ENCODE measurements around the gene IL1RAPL2.
A peak's percentile ranks its signal among the peaks of the same experiment; 100 is the strongest.

GRCh38 chrX:104922206-104922621 is 356.2 kb downstream of the IL1RAPL2 start:
- no peak for TF ChIP-seq EZH2phosphoT487 (IDR thresholded peaks at IDR 0.05; ENCODE audit: low read depth)
- TF ChIP-seq, protein P1, sequence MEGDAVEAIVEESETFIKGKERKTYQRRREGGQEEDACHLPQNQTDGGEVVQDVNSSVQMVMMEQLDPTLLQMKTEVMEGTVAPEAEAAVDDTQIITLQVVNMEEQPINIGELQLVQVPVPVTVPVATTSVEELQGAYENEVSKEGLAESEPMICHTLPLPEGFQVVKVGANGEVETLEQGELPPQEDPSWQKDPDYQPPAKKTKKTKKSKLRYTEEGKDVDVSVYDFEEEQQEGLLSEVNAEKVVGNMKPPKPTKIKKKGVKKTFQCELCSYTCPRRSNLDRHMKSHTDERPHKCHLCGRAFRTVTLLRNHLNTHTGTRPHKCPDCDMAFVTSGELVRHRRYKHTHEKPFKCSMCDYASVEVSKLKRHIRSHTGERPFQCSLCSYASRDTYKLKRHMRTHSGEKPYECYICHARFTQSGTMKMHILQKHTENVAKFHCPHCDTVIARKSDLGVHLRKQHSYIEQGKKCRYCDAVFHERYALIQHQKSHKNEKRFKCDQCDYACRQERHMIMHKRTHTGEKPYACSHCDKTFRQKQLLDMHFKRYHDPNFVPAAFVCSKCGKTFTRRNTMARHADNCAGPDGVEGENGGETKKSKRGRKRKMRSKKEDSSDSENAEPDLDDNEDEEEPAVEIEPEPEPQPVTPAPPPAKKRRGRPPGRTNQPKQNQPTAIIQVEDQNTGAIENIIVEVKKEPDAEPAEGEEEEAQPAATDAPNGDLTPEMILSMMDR (IDR thresholded peaks at IDR 0.05; ENCODE audit: low read depth, low read length) = peak; percentile 96

Data from OCI-LY3 (cell line).